ENCODE data around the gene KLHL41. TPM values are rescaled to one million over a fixed set of nuclear protein-coding genes. Genes with fewer than 3 reads are reported as not detected.
A peak's percentile ranks its signal among the peaks of the same experiment; 100 is the strongest.

The KLHL41 gene
- total and polyA plus RNA-seq, 10 of the 15 experiments (the other 5 are each of a cell fraction or from before 2014, with no cell fraction given), result 0.03 to 0.38 (median 0.10) TPM; not detected in 3

DNA sequence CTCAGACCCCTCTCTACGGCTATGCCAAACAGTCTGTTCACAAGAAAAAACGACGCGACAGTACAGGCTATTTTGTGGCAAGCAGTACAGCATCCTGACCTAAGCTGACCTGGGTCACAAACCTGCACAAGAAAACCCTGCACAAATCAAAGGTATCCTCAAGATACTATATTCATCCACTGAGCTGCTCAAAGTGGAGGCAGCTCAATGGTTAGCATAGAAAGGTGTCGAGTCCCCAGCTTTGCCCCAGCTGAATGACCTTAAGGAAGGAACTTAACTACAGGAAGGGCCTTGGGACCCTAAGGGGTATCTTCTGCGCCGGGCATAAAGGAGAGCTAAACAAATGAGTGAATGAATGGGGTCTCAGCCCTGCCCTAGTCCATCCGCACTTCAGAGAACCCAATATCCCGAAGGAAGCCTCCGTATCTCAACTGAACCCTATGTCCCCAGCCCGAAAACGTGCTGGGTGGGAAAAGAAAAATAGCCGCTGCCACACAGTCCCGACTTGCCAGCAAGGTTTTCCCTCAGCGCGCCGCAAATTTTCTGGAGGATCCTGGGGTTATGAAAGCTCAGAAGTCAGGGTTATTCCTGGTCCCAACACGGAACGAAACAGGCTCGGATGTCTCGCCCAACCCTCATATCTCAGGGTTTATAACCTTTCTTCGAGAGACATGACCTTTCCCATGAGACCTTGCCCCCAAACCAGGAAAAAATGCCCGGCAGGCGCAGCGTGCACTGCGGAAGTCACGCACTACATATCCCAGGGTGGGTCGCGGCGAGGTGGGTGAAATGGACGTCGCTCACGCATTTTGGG is 63.9 kb downstream of the KLHL41 start, which contains the start of gene FASTKD1 (continued):
- TF ChIP-seq MTA3 (IDR thresholded peaks at IDR 0.05; ENCODE audit: borderline replicate concordance, low read length) (no peak), ASH2L (IDR thresholded peaks at IDR 0.05; ENCODE audit: borderline replicate concordance, low read depth) (no peak), NRF1 (conservative IDR thresholded peaks at IDR 0.05; ENCODE audit: low read depth, low read length) (no peak), IRF4 (IDR thresholded peaks at IDR 0.05; ENCODE audit: low read depth, low read length) (0 out of 2 replicates have a peak, but pooled peaks have one; percentile 35), CREB1 (IDR thresholded peaks at IDR 0.05; ENCODE audit: low read depth) (peak; percentile 97), SPI1 (IDR thresholded peaks at IDR 0.05; ENCODE audit: borderline replicate concordance, insufficient read depth, low read depth, low read length) (peak; percentile 56; the same call in 1 of the 2 replicates), NFXL1 (IDR thresholded peaks at IDR 0.05; ENCODE audit: borderline replicate concordance) (no peak), KAT2A (conservative IDR thresholded peaks at IDR 0.05; ENCODE audit: control insufficient read depth, low read depth, low read length) (no peak), MEF2A (IDR thresholded peaks at IDR 0.05; ENCODE audit: insufficient read depth, low read depth, low read length) (no peak), POU2F2 (IDR thresholded peaks at IDR 0.05; ENCODE audit: borderline replicate concordance, low read depth, low read length) (peak; percentile 76; the same call in 2 of the 3 replicates), SIX5 (IDR thresholded peaks at IDR 0.05; ENCODE audit: low read depth, low read length, severe bottlenecking) (peak; percentile 100), SUZ12 (IDR thresholded peaks at IDR 0.05; ENCODE audit: unreplicated experiment) (no peak), HCFC1 (IDR thresholded peaks at IDR 0.05; ENCODE audit: low read length) (peak; percentile 100), ZZZ3 (IDR thresholded peaks at IDR 0.05; ENCODE audit: control insufficient read depth, insufficient read length, low read depth) (no peak), ZSCAN29 (IDR thresholded peaks at IDR 0.05) (no peak), MEF2B (IDR thresholded peaks at IDR 0.05; ENCODE audit: partially characterized antibody, poor library complexity, severe bottlenecking) (peak; percentile 39), POLR2AphosphoS2 (IDR thresholded peaks at IDR 0.05; ENCODE audit: low read depth, low read length) (no peak), NR2F1 (conservative IDR thresholded peaks at IDR 0.05) (peak; percentile 96), ZBED1 (IDR thresholded peaks at IDR 0.05; ENCODE audit: borderline replicate concordance) (no peak)
- TF ChIP-seq, protein P1, sequence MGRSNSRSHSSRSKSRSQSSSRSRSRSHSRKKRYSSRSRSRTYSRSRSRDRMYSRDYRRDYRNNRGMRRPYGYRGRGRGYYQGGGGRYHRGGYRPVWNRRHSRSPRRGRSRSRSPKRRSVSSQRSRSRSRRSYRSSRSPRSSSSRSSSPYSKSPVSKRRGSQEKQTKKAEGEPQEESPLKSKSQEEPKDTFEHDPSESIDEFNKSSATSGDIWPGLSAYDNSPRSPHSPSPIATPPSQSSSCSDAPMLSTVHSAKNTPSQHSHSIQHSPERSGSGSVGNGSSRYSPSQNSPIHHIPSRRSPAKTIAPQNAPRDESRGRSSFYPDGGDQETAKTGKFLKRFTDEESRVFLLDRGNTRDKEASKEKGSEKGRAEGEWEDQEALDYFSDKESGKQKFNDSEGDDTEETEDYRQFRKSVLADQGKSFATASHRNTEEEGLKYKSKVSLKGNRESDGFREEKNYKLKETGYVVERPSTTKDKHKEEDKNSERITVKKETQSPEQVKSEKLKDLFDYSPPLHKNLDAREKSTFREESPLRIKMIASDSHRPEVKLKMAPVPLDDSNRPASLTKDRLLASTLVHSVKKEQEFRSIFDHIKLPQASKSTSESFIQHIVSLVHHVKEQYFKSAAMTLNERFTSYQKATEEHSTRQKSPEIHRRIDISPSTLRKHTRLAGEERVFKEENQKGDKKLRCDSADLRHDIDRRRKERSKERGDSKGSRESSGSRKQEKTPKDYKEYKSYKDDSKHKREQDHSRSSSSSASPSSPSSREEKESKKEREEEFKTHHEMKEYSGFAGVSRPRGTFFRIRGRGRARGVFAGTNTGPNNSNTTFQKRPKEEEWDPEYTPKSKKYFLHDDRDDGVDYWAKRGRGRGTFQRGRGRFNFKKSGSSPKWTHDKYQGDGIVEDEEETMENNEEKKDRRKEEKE (IDR thresholded peaks at IDR 0.05), result no peak
- TF ChIP-seq, protein P2, sequence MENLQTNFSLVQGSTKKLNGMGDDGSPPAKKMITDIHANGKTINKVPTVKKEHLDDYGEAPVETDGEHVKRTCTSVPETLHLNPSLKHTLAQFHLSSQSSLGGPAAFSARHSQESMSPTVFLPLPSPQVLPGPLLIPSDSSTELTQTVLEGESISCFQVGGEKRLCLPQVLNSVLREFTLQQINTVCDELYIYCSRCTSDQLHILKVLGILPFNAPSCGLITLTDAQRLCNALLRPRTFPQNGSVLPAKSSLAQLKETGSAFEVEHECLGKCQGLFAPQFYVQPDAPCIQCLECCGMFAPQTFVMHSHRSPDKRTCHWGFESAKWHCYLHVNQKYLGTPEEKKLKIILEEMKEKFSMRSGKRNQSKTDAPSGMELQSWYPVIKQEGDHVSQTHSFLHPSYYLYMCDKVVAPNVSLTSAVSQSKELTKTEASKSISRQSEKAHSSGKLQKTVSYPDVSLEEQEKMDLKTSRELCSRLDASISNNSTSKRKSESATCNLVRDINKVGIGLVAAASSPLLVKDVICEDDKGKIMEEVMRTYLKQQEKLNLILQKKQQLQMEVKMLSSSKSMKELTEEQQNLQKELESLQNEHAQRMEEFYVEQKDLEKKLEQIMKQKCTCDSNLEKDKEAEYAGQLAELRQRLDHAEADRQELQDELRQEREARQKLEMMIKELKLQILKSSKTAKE (IDR thresholded peaks at IDR 0.05; ENCODE audit: low read depth, poor library complexity, severe bottlenecking), result no peak
- TF ChIP-seq, protein P3, sequence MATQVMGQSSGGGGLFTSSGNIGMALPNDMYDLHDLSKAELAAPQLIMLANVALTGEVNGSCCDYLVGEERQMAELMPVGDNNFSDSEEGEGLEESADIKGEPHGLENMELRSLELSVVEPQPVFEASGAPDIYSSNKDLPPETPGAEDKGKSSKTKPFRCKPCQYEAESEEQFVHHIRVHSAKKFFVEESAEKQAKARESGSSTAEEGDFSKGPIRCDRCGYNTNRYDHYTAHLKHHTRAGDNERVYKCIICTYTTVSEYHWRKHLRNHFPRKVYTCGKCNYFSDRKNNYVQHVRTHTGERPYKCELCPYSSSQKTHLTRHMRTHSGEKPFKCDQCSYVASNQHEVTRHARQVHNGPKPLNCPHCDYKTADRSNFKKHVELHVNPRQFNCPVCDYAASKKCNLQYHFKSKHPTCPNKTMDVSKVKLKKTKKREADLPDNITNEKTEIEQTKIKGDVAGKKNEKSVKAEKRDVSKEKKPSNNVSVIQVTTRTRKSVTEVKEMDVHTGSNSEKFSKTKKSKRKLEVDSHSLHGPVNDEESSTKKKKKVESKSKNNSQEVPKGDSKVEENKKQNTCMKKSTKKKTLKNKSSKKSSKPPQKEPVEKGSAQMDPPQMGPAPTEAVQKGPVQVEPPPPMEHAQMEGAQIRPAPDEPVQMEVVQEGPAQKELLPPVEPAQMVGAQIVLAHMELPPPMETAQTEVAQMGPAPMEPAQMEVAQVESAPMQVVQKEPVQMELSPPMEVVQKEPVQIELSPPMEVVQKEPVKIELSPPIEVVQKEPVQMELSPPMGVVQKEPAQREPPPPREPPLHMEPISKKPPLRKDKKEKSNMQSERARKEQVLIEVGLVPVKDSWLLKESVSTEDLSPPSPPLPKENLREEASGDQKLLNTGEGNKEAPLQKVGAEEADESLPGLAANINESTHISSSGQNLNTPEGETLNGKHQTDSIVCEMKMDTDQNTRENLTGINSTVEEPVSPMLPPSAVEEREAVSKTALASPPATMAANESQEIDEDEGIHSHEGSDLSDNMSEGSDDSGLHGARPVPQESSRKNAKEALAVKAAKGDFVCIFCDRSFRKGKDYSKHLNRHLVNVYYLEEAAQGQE (IDR thresholded peaks at IDR 0.05; ENCODE audit: low read depth, low read length), result no peak

Measured in GM12878 (cell line).